Upper lobe of left lung (tissue), 4 donors: ENCODE data around the gene SPRR3.

Experiments used
- CTCF ChIP-seq, 6 experiments: fragments of 450-650 bp in 4 of 6; fragments of 200-600 bp in 2 of 6; sonication (generic) in 2 of 6; IDR thresholded peaks; one replicate each; pipeline ENCODE4 v1.5.1; 2016 to 2019; ENCODE audit warnings: antibody characterized with exemption in 6 of 6
- EP300 ChIP-seq, 4 donors: sonication (generic); formaldehyde crosslinking; IDR thresholded peaks; one replicate each; pipeline ENCODE4 v1.5.1; 2017; ENCODE audit warnings: antibody characterized with exemption in 4 of 4, control low read depth in 2 of 4
- POLR2A ChIP-seq, 4 donors: fragments of 450-650 bp; IDR thresholded peaks; one replicate each; pipeline ENCODE4 v1.5.1; 2016 to 2017; ENCODE audit warnings: antibody characterized with exemption in 4 of 4, mild to moderate bottlenecking in 2 of 4
- POLR2AphosphoS5 ChIP-seq, 2 donors: sonication (generic); formaldehyde crosslinking; IDR thresholded peaks; one replicate each; pipeline ENCODE4 v1.5.1; 2017; ENCODE audit warnings: antibody characterized with exemption in 2 of 2

GRCh38 chr1:152970495-152970894 is 31.1 kb upstream of the SPRR3 start, which contains the start of gene SPRR4:
- no peak for TF ChIP-seq POLR2A (IDR thresholded peaks at IDR 0.05)
- TF ChIP-seq CTCF (IDR thresholded peaks at IDR 0.05): no peak
- no peak for TF ChIP-seq EP300 (IDR thresholded peaks at IDR 0.05)
- TF ChIP-seq POLR2AphosphoS5 (IDR thresholded peaks at IDR 0.05): no peak
